ENCODE data around the gene DCAF8.

DCAF8 gene

DNA sequence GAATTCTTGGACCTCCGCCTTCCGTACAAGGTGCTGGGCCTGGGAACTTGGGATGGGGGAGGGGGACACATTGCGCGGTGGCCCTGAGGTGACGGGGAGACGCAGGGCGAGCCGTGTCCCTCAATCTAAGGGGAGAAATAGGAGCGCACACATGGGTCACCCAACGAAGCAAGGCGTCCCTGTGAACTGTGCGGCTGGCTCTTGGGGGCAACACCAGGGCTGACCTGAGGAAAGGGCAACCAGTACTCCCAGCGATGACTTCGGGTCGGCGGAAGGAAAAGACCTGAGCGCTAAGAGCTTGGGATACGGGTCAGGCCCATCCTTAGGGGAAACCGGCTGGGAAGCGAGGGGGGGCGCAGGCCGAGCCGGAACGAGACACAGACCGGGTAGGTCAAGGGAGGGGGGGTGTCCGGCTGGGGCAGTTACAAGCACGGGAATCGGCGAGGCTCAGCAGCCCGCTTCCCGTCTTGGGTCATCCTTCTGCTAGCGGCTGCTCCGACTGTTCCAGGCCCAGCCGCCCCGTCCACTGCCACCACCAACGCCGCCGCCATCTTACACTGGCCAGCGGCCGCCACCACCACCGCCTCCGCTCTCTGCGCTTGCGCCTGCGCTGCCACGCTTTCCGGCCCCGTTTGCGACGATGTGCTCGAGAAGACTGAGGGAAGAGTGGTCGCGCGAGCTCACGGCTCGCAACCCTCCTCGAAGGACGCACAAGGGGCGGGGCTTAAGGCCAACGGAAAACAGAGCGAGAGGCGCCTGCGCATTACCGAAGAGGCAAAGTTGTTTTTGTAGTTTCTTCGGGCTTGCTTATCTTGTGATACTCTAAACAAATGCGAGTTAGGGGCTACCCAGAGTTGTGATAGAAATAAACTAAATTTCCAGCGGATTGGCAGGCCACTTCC, at the start of gene DCAF8:
DCAF8 (minus strand) TSS at position 657 of the 902 bp plus-strand sequence. CDS start 18,541 bp downstream, outside the sequence.
- in situ Hi-C loops (cut with MboI; ENCODE audit: low pct_unique_long_range_greater_than_20kb, low sequenced_read_pairs, unreplicated experiment), result no loop called here
- TF ChIP-seq CTCF (IDR thresholded peaks at IDR 0.05; ENCODE audit: extremely low read depth, insufficient read depth, missing control alignments), result no peak

GRCh38 chr1:160309571-160309970, 47.2 kb upstream of the DCAF8 start:
- no peak for DNase-seq (ENCODE audit: low spot score)
- no peak for TF ChIP-seq CTCF (IDR thresholded peaks at IDR 0.05; ENCODE audit: extremely low read depth, insufficient read depth, missing control alignments)
- in situ Hi-C loops (cut with MboI; ENCODE audit: low pct_unique_long_range_greater_than_20kb, low sequenced_read_pairs, unreplicated experiment), result no loop called here

More for the DNA sequence above, at the start of gene DCAF8:
- DNase-seq (ENCODE audit: low spot score), result peak; percentile 94

- TF ChIP-seq CTCF (IDR thresholded peaks at IDR 0.05; ENCODE audit: extremely low read depth, insufficient read depth, missing control alignments), result no peak
- no peak for DNase-seq (ENCODE audit: low spot score)
- in situ Hi-C loops (cut with MboI; ENCODE audit: low pct_unique_long_range_greater_than_20kb, low sequenced_read_pairs, unreplicated experiment), result no loop called here
Measured at GRCh38 chr1:160309185-160309557, 46.8 kb upstream of the DCAF8 start.

DNA sequence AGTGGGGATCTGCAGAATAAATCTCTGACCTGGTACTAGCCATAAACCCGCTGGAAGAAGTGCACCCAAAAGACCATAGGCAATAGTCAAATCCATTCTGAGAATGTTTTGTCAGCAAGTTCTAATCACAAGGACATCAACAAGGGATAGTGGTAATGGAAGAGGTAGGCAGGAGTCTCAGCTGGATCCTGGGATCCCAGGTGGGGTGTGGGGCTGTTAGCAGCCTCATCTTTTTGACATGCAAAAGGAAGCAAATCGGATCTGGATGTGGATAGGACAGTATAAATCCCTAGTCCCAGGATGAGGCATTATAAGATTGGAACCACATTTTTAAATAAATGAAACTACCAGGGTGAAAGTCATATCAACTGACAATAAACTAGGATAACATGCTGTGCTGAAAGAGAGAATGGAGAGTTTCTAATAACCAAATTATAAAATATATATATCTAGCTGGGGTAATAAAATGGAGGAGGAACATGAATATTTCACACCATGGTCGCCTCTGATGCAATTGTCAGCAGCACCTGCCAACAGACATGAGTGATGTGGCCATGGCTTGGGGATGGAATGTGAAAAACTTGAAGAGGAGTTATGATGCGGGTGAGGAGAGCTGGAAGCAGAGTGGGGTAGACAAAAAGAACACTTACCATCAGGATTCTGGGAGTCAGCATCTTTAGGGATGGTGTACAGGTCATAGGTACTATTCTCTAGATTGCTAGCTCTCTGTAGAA, 46.3 kb upstream of the DCAF8 start:
- in situ Hi-C loops (cut with MboI; ENCODE audit: low pct_unique_long_range_greater_than_20kb, low sequenced_read_pairs, unreplicated experiment), result no loop called here
- no peak for DNase-seq (ENCODE audit: low spot score)
- TF ChIP-seq CTCF (IDR thresholded peaks at IDR 0.05; ENCODE audit: extremely low read depth, insufficient read depth, missing control alignments), result no peak

DNA sequence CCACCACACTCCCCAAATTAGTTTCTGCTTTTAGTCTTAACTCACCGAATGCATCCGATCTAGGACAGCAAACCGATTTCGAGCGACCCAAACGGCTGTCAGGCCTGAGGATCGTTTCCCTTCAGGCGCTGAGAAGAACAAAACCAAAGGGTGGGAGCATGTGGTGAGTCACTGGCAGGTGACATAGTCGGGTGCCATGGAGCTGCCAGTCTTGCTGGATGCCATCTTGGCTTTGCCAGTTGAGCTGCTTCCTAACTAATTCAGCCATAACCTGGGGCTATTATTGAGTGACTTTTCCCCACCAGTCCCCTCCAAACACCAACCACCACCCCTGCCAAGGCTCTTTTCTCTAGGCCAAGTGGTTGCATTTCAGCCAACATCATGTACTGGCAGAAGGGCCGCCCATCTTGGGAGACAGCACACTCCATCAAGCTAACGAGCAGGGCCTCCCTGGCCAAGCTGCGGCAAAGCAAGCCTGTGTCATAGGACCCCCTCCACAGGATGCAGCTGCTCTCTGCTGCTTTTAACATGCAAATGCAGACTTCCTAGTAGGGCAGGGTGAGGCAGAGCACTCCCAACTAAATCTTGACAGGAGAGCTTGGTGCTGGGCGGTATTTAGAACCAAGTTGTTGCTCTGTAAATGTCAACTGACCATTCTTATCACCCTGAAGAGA, 44.9 kb upstream of the DCAF8 start:
- TF ChIP-seq CTCF (IDR thresholded peaks at IDR 0.05; ENCODE audit: extremely low read depth, insufficient read depth, missing control alignments), result no peak
- DNase-seq (ENCODE audit: low spot score), result no peak
- in situ Hi-C loops (cut with MboI; ENCODE audit: low pct_unique_long_range_greater_than_20kb, low sequenced_read_pairs, unreplicated experiment), result no loop called here

DNA sequence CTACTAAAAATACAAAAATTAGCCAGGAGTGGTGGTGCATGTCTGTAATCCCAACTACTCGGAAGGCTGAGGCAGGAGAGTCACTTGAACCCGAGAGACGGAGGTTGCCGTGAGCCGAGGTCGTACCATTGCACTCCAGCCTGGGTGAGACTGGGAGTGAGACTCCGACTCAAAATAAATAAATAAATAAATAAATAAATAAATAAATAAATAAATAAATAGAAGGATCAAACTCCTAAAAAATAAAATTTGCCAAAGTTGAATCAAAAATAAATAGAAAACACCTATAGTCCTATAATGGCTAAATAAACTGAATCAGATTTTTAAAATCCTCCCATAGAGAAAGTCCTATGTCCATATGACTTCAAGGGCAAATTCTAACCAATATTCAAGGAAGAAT, 37.8 kb upstream of the DCAF8 start:
- TF ChIP-seq CTCF (IDR thresholded peaks at IDR 0.05; ENCODE audit: extremely low read depth, insufficient read depth, missing control alignments), result no peak
- no peak for DNase-seq (ENCODE audit: low spot score)
- in situ Hi-C loops (cut with MboI; ENCODE audit: low pct_unique_long_range_greater_than_20kb, low sequenced_read_pairs, unreplicated experiment), result no loop called here

Data from GM13977 (cell line).